NCI-H2107 treated with DMSO at 0.1 percent for 48 hours (cell line): ENCODE results near the gene DLEU7.

ENCODE experiments used
- DNase-seq: peaks from one replicate; lab custom pipeline; 2025; ENCODE audit not compliant: unreplicated experiment; lab: John Stamatoyannopoulos, UW

The DLEU7 gene

DNA sequence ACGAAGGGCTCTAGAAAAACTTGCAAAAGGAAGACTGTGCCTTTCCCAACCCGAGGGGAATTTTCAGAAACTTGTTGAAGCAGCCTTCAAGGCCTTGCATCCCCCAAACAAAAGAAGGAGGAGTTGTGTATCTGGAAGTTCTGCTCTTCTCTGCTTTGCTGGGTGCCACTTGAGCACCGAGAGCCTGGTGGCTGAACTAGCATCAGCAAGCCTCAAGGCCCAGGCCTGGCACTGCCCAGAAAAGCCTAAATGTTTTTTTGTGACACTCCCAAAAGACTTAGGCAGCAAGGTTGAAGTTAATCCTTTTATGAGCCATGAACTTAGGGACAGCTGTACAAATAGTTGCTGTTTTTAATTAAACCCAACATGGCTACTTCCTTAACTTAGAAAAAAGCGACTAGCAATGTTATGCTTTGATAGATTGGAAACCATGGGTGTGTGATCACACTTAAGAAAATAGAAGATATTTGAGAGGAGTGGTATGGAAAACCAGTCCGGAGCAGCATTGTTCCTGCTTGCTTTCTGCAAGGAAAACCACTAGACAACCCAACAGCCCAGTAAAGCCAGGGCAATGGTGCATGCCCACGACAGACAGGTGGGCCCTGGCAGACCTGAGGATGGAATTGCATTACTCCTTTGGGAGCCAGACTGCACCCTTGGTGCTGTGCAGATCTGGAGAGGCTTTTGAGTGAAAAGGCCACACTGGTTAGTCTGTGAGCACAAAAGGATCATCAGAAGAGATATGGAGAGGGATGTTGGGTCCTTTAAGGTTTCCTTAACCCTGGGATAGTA, 788 bp upstream of the DLEU7 start:
- no peak for DNase-seq

DNA sequence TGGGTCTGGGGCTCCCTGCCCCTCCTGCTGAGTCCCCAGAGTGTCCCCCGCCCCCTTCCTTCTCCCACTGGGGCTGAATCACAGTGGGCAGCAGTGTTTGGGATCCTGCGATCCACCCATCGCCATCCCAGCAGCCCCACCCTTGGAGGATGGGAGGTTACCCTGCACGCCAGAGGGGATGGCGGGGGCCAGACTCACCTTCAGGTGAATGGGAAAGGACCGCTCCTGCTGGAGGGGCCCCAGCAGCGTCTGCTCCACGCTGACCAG, 569 bp downstream of the DLEU7 start:
- DNase-seq, result no peak

- DNase-seq, result no peak
Measured at GRCh38 chr13:50842251-50842989, 1.1 kb downstream of the DLEU7 start.

DNA sequence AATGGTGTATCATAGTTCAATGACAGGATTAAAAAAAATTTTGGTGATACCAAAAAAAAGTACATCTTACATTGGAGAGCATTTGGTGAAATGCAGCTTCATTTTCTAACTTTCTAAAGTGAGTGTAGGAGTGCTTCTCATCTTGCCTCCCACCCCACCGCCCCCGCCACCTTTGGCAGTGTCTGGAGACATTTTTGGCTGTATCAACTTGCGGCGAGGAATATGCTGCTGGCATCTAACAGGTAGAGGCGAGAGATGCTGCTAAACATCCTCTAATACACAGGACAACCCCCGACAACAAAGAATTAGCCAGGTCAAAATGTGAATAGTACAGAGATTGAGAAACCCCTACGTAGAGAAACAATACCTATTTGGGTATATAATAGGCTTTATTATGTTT, 1.7 kb downstream of the DLEU7 start:
- no peak for DNase-seq

DNA sequence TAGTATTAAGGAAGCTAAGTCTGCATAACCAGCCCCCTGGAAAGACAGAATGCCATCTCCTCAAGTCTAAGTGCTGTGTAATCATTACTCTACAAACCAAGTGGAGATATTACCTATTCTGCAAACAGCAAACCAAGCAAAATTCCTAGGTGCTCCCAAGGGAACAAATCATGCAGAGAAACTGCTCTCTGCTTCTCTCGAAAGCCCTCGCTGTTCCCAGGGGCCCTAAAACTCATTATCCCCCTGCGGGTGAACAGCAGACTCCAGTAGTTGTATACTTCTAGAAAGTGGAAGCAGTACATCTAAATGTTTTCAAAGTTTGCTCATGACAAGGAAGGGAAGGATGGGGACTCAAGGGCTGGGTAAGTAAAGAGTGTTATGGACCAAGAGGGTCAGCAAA, 3.2 kb downstream of the DLEU7 start:
- no peak for DNase-seq

- DNase-seq, result no peak
Measured at GRCh38 chr13:50839828-50840227, 3.7 kb downstream of the DLEU7 start.

DNA sequence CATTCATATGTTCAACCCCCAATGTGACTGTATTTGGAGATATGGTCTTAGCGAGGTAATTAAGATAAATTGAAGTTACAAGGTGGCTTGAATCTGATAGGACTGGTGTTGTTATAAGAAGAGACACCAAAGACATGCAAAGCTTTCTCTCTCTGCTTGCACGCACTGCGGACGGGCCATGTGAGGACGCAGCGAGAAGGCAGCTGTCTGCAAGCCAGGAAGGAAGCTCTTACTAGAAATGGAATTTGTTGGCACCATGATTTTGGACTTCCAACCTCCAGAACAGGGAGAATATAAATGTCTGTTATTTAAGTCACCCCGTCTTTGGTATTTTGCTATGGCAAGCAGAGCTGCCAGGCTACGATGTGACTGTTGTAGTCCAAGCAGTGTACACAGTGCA, 4.8 kb downstream of the DLEU7 start:
- DNase-seq, result no peak

DNA sequence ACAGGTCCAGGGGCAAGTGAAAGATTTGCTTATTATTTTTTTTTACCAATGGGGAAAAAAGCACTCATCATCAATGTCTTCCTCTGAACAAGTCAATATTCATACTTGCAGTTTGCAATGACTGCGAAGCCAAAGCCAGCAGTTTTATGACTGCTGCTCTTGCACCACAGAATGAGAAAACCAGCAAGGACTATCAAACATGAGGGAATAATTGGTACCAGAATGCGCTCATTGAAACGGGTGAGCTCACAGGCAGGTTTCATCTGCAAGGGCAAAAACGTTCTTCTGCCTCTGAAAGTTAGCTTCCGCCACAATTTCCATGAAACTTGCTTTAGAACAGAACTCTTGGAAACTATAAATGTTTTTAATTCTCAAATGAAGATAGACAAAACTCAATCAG, 5.5 kb downstream of the DLEU7 start:
- DNase-seq, result no peak

DNA sequence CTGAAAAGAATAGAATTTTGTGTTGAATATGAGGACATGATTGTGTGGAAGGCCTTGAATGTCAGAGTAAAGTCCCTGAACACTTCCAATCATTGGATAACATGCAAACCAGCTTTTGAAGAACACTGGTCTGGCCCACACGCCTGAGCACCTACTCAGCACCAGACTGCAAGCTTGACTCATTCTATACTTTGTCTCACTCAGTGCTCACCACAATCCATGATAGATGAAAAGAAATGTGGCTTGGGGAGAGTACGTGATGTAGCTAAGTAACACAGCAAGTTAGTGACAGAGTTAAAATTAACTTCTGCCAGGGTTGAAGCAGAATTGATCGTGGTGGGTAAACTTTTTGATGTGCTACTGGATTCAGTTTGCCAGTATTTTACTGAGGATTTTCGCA, 12.0 kb downstream of the DLEU7 start:
- DNase-seq, result no peak

DNA sequence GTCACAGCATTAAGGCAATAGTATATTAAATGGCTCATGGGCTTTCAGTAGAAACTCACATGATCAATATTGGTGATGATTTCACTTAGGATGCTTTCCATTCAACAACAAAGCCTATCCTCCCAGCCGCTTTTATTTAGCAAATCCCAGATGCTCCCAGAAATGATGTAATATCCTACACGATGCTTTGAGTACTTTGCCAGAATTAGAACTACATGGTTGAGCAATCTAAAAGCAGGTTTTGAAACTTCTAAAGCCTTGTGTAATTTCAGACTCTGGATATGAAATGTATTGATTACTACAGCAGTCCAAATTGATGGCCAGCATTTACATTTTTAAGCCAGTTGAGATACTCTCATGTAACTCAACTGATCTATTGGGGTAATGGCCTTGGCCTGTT, 13.6 kb downstream of the DLEU7 start:
- DNase-seq, result no peak

- DNase-seq, result no peak
Measured at GRCh38 chr13:50829226-50829625, 14.3 kb downstream of the DLEU7 start.

GRCh38 chr13:50826035-50826434, 17.5 kb downstream of the DLEU7 start:
- no peak for DNase-seq

- DNase-seq, result no peak
Measured at GRCh38 chr13:50812242-50812641, 31.2 kb downstream of the DLEU7 start.

DNA sequence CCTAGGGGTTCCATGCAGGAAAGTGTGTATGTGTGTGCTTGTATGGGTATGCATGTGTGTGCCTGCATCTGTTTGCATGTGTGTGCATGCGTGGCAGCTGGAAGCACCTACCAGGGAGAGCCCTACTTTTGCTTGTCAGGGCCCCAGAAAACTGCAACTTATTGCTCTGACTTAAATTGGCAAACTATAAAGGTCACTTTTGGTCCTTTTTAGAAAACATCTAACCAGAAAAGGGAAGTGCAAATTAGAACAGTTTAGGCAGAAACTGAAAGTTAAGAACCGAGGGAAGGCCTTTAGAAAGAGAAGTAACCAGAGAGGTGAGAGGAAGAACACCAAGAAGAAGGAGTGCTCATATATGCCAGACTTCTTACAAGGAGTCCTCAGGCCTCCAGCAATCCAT, 32.5 kb downstream of the DLEU7 start:
- DNase-seq, result no peak

DNA sequence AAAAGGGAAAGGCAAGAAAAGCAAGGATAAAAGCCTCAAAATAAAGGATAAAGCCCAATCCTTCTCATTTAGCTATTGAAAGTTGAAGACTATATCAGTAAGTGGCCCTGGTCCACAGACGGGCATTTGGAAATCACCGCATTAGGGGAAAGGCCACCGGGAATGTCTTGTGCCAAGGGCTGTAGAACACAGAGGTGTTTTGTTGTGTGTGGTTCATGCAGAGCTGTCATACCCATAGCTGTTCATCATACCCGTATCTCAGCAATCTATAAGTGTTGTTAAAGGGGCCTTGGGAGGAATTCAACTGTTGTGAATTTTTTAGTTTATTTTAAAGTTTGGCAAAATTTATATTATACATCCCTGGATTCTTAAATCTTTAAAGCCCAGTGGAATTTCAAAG, 33.0 kb downstream of the DLEU7 start:
- DNase-seq, result no peak

DNA sequence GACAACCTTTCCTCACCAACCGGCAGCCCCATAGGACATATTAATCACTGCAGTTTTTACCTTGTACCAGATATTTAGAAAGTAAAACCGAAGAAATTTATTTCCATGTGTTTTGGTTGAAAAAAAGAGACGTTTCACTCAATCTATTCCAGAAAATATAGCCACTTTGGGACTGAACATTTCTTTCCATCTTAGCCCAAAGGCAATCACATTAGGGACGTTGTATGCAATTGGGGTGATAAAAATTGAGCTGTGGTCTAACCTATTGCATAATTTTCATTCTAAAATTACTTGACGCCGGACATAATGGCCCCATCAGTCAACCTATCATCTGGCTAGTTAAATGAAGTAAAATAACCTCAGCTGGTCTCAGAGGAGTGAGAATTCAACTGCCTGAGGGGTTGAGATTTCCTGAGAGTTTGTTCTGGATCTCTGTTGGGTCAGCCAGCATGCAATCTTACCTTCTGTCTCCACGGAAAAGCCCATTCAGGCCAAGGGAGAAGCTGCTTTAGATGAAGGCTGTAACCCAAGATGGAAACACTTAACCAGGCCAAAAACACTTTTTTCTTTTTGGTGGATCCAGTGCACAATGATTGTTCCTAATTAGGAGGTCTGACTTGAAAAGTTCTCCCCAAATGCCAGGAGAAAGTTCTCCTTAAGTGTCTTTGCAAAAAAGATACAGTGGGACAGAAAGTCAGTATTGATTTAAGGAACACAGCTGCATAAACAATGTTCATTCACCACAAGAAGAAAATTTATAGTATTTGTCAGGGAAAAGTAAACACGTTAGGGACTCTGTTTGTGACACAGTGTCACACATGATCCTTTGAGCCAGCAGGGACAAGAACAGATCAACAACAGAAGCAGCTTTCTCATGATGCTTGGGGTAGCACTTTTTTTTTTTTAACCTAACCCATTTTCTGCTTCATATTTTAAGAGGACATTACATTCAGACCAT, 34.1 kb downstream of the DLEU7 start:
- DNase-seq, result peak; percentile 53

- DNase-seq, result no peak
Measured at GRCh38 chr13:50805805-50806204, 37.7 kb downstream of the DLEU7 start.

GRCh38 chr13:50801087-50801931, 42.2 kb downstream of the DLEU7 start:
- DNase-seq, result peak; percentile 89

GRCh38 chr13:50800091-50800739, 43.3 kb downstream of the DLEU7 start:
- no peak for DNase-seq

GRCh38 chr13:50798923-50799322, 44.6 kb downstream of the DLEU7 start:
- DNase-seq, result no peak
